ENCODE results near the gene IFNLR1. TPM values are rescaled to one million over a fixed set of nuclear protein-coding genes. Genes with fewer than 3 reads are reported as not detected.
A peak's percentile ranks its signal among the peaks of the same experiment; 100 is the strongest.

Gene IFNLR1
- total RNA-seq, 1 experiment from 2014 or later = 9.6 TPM

DNA sequence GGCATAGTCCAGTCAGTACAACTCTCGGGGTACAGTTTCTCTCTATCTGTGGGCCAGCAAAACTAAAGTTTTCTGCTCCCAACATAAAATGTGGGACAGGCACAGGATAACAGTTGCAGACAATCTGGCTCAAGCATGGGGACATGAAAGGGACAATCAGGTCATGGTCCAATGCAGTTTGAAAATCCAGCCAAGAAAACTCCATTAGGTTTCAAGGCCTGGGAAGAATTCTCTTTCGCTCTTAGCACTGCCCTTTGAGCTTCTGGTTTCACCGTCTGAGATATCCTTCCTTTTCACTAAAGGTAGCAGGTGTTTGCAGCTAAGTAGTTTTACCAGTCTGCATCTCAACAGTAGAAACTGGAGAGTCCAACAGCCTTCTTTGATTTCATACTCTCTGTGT lies 23.1 kb downstream of the IFNLR1 start:
- H3K4me3 Mint-ChIP-seq = no peak overlapping the region
- Histone ChIP-seq H2AK5ac (ENCODE audit: insufficient read length, low read length) (no peak overlapping the region), H2BK20ac (ENCODE audit: low read depth, low read length, poor library complexity, severe bottlenecking) (no peak overlapping the region), H3K27me3 (ENCODE audit: insufficient read depth, low read length) (no peaks in the 10 kb centered on the region), H3K79me2 (ENCODE audit: insufficient read depth, low read length) (no peaks in the 10 kb centered on the region), H3K14ac (ENCODE audit: insufficient read depth, low read length) (no peak overlapping the region), H3K4me1 (ENCODE audit: insufficient read depth, low read length) (no peaks in the 10 kb centered on the region), H3T11ph (ENCODE audit: low read length) (no peak overlapping the region), H3K27ac (ENCODE audit: insufficient read length, low read depth, low read length) (no peak overlapping the region), H4K91ac (ENCODE audit: insufficient read length, low read depth, low read length) (no peak overlapping the region), H3K9ac (ENCODE audit: extremely low read depth, insufficient read length, low read length) (no peak overlapping the region), H4K20me1 (ENCODE audit: control insufficient read depth, insufficient read depth, insufficient read length) (no peaks in the 10 kb centered on the region), H3K18ac (ENCODE audit: insufficient read length, low read depth, low read length) (no peak overlapping the region), H3K23me2 (ENCODE audit: insufficient read length, low read depth, low read length, poor library complexity, severe bottlenecking) (no peaks in the 10 kb centered on the region), H2AFZ (ENCODE audit: low read length) (no peak overlapping the region), H4K5ac (ENCODE audit: insufficient read length, low read depth, low read length) (no peak overlapping the region), H2BK120ac (ENCODE audit: low read depth, low read length, poor library complexity, severe bottlenecking) (no peak overlapping the region), H3K23ac (ENCODE audit: insufficient read length, low read depth, low read length) (no peak overlapping the region), H3K56ac (ENCODE audit: insufficient read length, low read depth, low read length) (no peak overlapping the region), H3K79me1 (ENCODE audit: insufficient read depth, low read depth, low read length, poor library complexity, severe bottlenecking) (no peaks in the 10 kb centered on the region), H3K4me2 (ENCODE audit: insufficient read depth, insufficient read length, low read length) (no peak overlapping the region), H2BK12ac (ENCODE audit: insufficient read length, low read depth, low read length) (no peak overlapping the region), H2BK5ac (ENCODE audit: insufficient read length, low read length) (no peak overlapping the region), H3K9me3 (ENCODE audit: control insufficient read depth, low read depth, low read length) (no peaks in the 10 kb centered on the region), H2BK15ac (ENCODE audit: low read depth, low read length) (no peak overlapping the region), H4K8ac (replicated peaks; ENCODE audit: insufficient read length, low read depth, low read length) (no peak overlapping the region), H3K4ac (ENCODE audit: low read depth, low read length) (no peak overlapping the region)
- TF ChIP-seq, protein P1, sequence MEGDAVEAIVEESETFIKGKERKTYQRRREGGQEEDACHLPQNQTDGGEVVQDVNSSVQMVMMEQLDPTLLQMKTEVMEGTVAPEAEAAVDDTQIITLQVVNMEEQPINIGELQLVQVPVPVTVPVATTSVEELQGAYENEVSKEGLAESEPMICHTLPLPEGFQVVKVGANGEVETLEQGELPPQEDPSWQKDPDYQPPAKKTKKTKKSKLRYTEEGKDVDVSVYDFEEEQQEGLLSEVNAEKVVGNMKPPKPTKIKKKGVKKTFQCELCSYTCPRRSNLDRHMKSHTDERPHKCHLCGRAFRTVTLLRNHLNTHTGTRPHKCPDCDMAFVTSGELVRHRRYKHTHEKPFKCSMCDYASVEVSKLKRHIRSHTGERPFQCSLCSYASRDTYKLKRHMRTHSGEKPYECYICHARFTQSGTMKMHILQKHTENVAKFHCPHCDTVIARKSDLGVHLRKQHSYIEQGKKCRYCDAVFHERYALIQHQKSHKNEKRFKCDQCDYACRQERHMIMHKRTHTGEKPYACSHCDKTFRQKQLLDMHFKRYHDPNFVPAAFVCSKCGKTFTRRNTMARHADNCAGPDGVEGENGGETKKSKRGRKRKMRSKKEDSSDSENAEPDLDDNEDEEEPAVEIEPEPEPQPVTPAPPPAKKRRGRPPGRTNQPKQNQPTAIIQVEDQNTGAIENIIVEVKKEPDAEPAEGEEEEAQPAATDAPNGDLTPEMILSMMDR (conservative IDR thresholded peaks at IDR 0.05) = no peak
- no peaks in the 10 kb centered on the region for H3K9me3 Mint-ChIP-seq
- H3K4me1 Mint-ChIP-seq = peaks cover 0 to 3% of the 10 kb centered on the region in 2 experiments; a peak in 2 of 4 replicates
- H3K27ac Mint-ChIP-seq = peak overlapping the region in 1 of 3 experiments; percentile 7; a peak in 1 of 7 replicates
- peaks cover 10 to 66% (median 40%) of the 10 kb centered on the region in 3 experiments for H3K36me3 Mint-ChIP-seq (ENCODE audit: insufficient read depth in 1 of 3, low read depth in 3 of 3)
- DNase-seq = no peak
- H3K27me3 Mint-ChIP-seq (ENCODE audit: low read depth) = no peaks in the 10 kb centered on the region
- no CpG with 5 or more reads among the region's 3 CpGs for WGBS (ENCODE audit: extremely low coverage, insufficient read length, low lambda C conversion rate)

All from H9 (cell line).